Prostate gland (tissue), 2 donors: ENCODE data around the gene WRNIP1. TPM values are rescaled to one million over a fixed set of nuclear protein-coding genes. Genes with fewer than 3 reads are reported as not detected.
A peak's percentile ranks its signal among the peaks of the same experiment; 100 is the strongest.

Experiments used
- DNase-seq: peaks from one replicate; pipeline ENCODE4 v3.0.0-alpha.2; 2019; ENCODE audit warnings: low spot score
- H3K27ac ChIP-seq, 2 donors: fragments of 200-600 bp; sonication (generic); 2 replicates each; pipeline ENCODE4 v1.5.1; 2017 to 2019
- H3K27me3 ChIP-seq: fragments of 200-600 bp; sonication (generic); replicated peaks from 2 replicates; pipeline ENCODE4 v1.5.1; 2019; ENCODE audit not compliant: insufficient read depth
- H3K36me3 ChIP-seq, 2 donors: fragments of 200-600 bp; sonication (generic); 1 replicate in 1 of 2; 2 replicates in 1 of 2; pipeline versions ENCODE4 v1.5.1 to v1.8.1; 2017 to 2019
- H3K4me1 ChIP-seq: fragments of 200-600 bp; sonication (generic); replicated peaks from 2 replicates; pipeline ENCODE4 v1.5.1; 2019
- H3K4me3 ChIP-seq, 2 donors: fragments of 200-600 bp; sonication (generic); 2 replicates each; pipeline ENCODE4 v1.5.1; 2017 to 2019
- H3K9me3 ChIP-seq: fragments of 200-600 bp; sonication (generic); 2 replicates; pipeline ENCODE4 v1.5.1; 2017
- CTCF ChIP-seq, 4 experiments: fragments of 200-600 bp in 2 of 4; fragments of 450-650 bp in 2 of 4; sonication (generic) in 2 of 4; IDR thresholded peaks; 1 replicate in 3 of 4; 2 replicates in 1 of 4; pipeline ENCODE4 v1.5.1; 2016 to 2019; ENCODE audit warnings: antibody characterized with exemption in 4 of 4, mild to moderate bottlenecking in 2 of 4, moderate library complexity in 2 of 4
- POLR2A ChIP-seq: fragments of 450-650 bp; IDR thresholded peaks from one replicate; pipeline ENCODE4 v1.6.1; 2016; ENCODE audit warnings: antibody characterized with exemption, mild to moderate bottlenecking
- POLR2AphosphoS5 ChIP-seq: sonication (generic); formaldehyde crosslinking; IDR thresholded peaks from one replicate; pipeline ENCODE4 v1.6.1; 2017; ENCODE audit warnings: antibody characterized with exemption
- WGBS: methylation state at CpG from one replicate; pipeline ENCODE4 v1.1.5; 2018; 5-methylcytosine and 5-hydroxymethylcytosine counted together
- intact Hi-C: fragments of 100-400 bp; cut with DNase I; formaldehyde crosslinking; loops from one replicate; pipeline ENCODE4 v1.14.2; 2022
- total RNA-seq, 2 donors: library from RNA; depleted of rRNA; stranded (reverse); fragments of >200 nt; gene quantifications; one replicate each; pipeline ENCODE4 v1.1.0, GENCODE V29; 2016

WRNIP1 gene
- total RNA-seq, 2 donors from 2014 or later: 89.6 to 90.0 TPM

GRCh38 chr6:2817903-2818443 is 52.8 kb downstream of the WRNIP1 start:
- H3K9me3 ChIP-seq: no peaks in the 10 kb centered on the region
- no peaks in the 10 kb centered on the region for H3K27me3 ChIP-seq
- no peaks in the 10 kb centered on the region for H3K36me3 ChIP-seq
- H3K4me1 ChIP-seq: no peaks in the 10 kb centered on the region
- intact Hi-C loops: no loop called here
- TF ChIP-seq POLR2AphosphoS5: peak; percentile 53
- no peak for TF ChIP-seq CTCF (IDR thresholded peaks at IDR 0.05)
- peak overlapping the region; percentile 8 to 36 for H3K27ac ChIP-seq
- DNase-seq: no peak
- H3K4me3 ChIP-seq: no peak overlapping the region
- WGBS: 6% methylated on average over 4 of the region's 4 CpGs

- Histone ChIP-seq H3K36me3 (no peaks in the 10 kb centered on the region), H3K4me3 (no peak overlapping the region), H3K27ac (peak overlapping the region; percentile 8 to 36), H3K27me3 (no peaks in the 10 kb centered on the region), H3K9me3 (no peaks in the 10 kb centered on the region), H3K4me1 (no peaks in the 10 kb centered on the region)
- intact Hi-C loops: no loop called here
- WGBS: 18% methylated on average over 3 of the region's 3 CpGs
- TF ChIP-seq POLR2A (no peak), CTCF (IDR thresholded peaks at IDR 0.05) (no peak), POLR2AphosphoS5 (no peak)
- DNase-seq: no peak
Measured at GRCh38 chr6:2818593-2818992, 53.4 kb downstream of the WRNIP1 start.

GRCh38 chr6:2819115-2819514 is 53.9 kb downstream of the WRNIP1 start:
- Histone ChIP-seq H3K9me3 (no peaks in the 10 kb centered on the region), H3K27ac (peak overlapping the region in 1 of 2 donors; percentile 36), H3K27me3 (no peaks in the 10 kb centered on the region), H3K4me1 (no peaks in the 10 kb centered on the region), H3K4me3 (no peak overlapping the region), H3K36me3 (no peaks in the 10 kb centered on the region)
- 83% methylated on average over 5 of the region's 5 CpGs for whole genome bisulfite sequencing
- no peak for DNase-seq
- intact Hi-C loops: no loop called here
- TF ChIP-seq CTCF (IDR thresholded peaks at IDR 0.05): no peak
- no peak for TF ChIP-seq POLR2A
- TF ChIP-seq POLR2AphosphoS5: no peak

GRCh38 chr6:2819978-2820377 is 54.8 kb downstream of the WRNIP1 start:
- no peak for DNase-seq
- no peak overlapping the region for H3K4me3 ChIP-seq
- H3K9me3 ChIP-seq: no peaks in the 10 kb centered on the region
- H3K36me3 ChIP-seq: no peaks in the 10 kb centered on the region
- TF ChIP-seq CTCF (IDR thresholded peaks at IDR 0.05) (no peak), POLR2A (no peak), POLR2AphosphoS5 (no peak)
- H3K27me3 ChIP-seq: no peaks in the 10 kb centered on the region
- H3K4me1 ChIP-seq: no peaks in the 10 kb centered on the region
- H3K27ac ChIP-seq: no peak overlapping the region
- 62% methylated on average over 7 of the region's 7 CpGs for WGBS
- intact Hi-C loops: no loop called here

GRCh38 chr6:2820415-2820814 is 55.2 kb downstream of the WRNIP1 start:
- Histone ChIP-seq H3K9me3 (no peaks in the 10 kb centered on the region), H3K4me3 (no peak overlapping the region), H3K27me3 (no peaks in the 10 kb centered on the region), H3K27ac (no peak overlapping the region), H3K4me1 (no peaks in the 10 kb centered on the region), H3K36me3 (no peaks in the 10 kb centered on the region)
- DNase-seq: no peak
- TF ChIP-seq POLR2AphosphoS5: no peak
- no peak for TF ChIP-seq POLR2A
- intact Hi-C loops: no loop called here
- 79% methylated on average over 2 of the region's 2 CpGs for WGBS
